ENCODE measurements around the gene PSMC3.

PSMC3 gene

GRCh38 chr11:47393163-47394049, 32.8 kb downstream of the PSMC3 start:
- DNase-seq = no peak

- no peak for DNase-seq
These were observed 33.6 kb downstream of the PSMC3 start for GRCh38 chr11:47392546-47393162.

- DNase-seq = no peak
These were observed 34.4 kb downstream of the PSMC3 start for GRCh38 chr11:47391711-47392432.

- no peak for DNase-seq
These were observed 35.1 kb downstream of the PSMC3 start for GRCh38 chr11:47391077-47391583.

- no peak for DNase-seq
These were observed 35.8 kb downstream of the PSMC3 start for GRCh38 chr11:47390422-47390760.

- no peak for DNase-seq
These were observed 36.4 kb downstream of the PSMC3 start for GRCh38 chr11:47389577-47390421.

- DNase-seq = no peak
These were observed 37.3 kb downstream of the PSMC3 start for GRCh38 chr11:47388697-47389576.

GRCh38 chr11:47387944-47388696, 38.1 kb downstream of the PSMC3 start:
- DNase-seq = no peak

- DNase-seq = no peak
These were observed 41.7 kb downstream of the PSMC3 start for GRCh38 chr11:47384498-47384897.

GRCh38 chr11:47383071-47383470, 43.2 kb downstream of the PSMC3 start:
- DNase-seq = no peak

GRCh38 chr11:47380078-47380477, 46.2 kb downstream of the PSMC3 start:
- DNase-seq = no peak

- no peak for DNase-seq
These were observed 46.9 kb downstream of the PSMC3 start for GRCh38 chr11:47379317-47379716.

- DNase-seq = no peak
These were observed 47.4 kb downstream of the PSMC3 start for GRCh38 chr11:47378836-47379170.

GRCh38 chr11:47378010-47378835, 48.0 kb downstream of the PSMC3 start, which contains the start of gene SPI1:
Gene SPI1 (minus strand): TSS chr11:47378547. CDS start chr11:47378353, 194 bp downstream.
- no peak for DNase-seq

GRCh38 chr11:47377571-47378009, 48.6 kb downstream of the PSMC3 start:
- DNase-seq = no peak

- DNase-seq = no peak
These were observed 49.5 kb downstream of the PSMC3 start for GRCh38 chr11:47376525-47377371.

- no peak for DNase-seq
These were observed 50.1 kb downstream of the PSMC3 start for GRCh38 chr11:47376107-47376524.

- DNase-seq = no peak
These were observed 50.6 kb downstream of the PSMC3 start for GRCh38 chr11:47375546-47376085.

Data from stimulated activated CD8-positive, alpha-beta memory T cell treated with anti-CD3 and anti-CD28 coated beads, Interleukin-4, amount 100 ng/mL, for 48 hours (primary cell).